A549 (cell line): ENCODE results near the gene DAB2IP. TPM values are rescaled to one million over a fixed set of nuclear protein-coding genes. Genes with fewer than 3 reads are reported as not detected.

ENCODE experiments used
- ATAC-seq, 2 experiments: fragments of 200-7000 bp in 1 of 2; fragments of >200 bp in 1 of 2; cut with Nextera tagmentation in 1 of 2; cut with Tn5 transposase in 1 of 2; 3 replicates each; pipeline versions ENCODE4 v1.8.0 to v1.9.1; 2018 to 2020; ENCODE audit warnings: mild to moderate bottlenecking in 1 of 2, moderate library complexity in 1 of 2
- CTCF ChIA-PET: fragments of 300-600 bp; sonication (Branson Sonifier 250); formaldehyde crosslinking; extraction: SDS; loops from one replicate; lab custom pipeline; 2021; ENCODE audit warnings: antibody characterized with exemption, inconsistent platforms; lab: Yijun Ruan, JAX
- POLR2A ChIA-PET: fragments of 350-600 bp; formaldehyde crosslinking; extraction: SDS; loops from one replicate; lab custom pipeline; 2021; ENCODE audit warnings: antibody characterized with exemption, inconsistent platforms; lab: Yijun Ruan, JAX
- DNase-seq, 2 experiments: peaks; one replicate each; pipeline versions ENCODE4 v3.0.0 to v3.0.0-alpha.2; 2011 to 2016; ENCODE audit warnings: low read depth in 1 of 2, low spot score in 1 of 2
- FAIRE-seq: peaks from 2 replicates; lab custom pipeline; 2011; peaks lifted over from hg19 to GRCh38; lab: Jason Lieb, UNC
- H3K27ac ChIP-seq, 2 experiments: fragments of >200 bp; sonication (Bioruptor Twin); formaldehyde crosslinking; 3 replicates each; pipeline ENCODE4 v1.5.1; 2016 to 2017
- H3K4me1 ChIP-seq: fragments of >200 bp; sonication (Bioruptor Twin); formaldehyde crosslinking; 3 replicates; pipeline ENCODE4 v1.6.1; 2016
- H3K4me2 ChIP-seq: fragments of >200 bp; sonication (Bioruptor Twin); formaldehyde crosslinking; 3 replicates; pipeline ENCODE4 v1.6.1; 2016
- H3K4me3 ChIP-seq: fragments of >200 bp; sonication (Bioruptor Twin); formaldehyde crosslinking; 3 replicates; pipeline ENCODE4 v1.5.1; 2016
- H3K9me3 ChIP-seq: fragments of >200 bp; sonication (Bioruptor Twin); formaldehyde crosslinking; 3 replicates; pipeline ENCODE4 v1.6.1; 2016
- CBX2 ChIP-seq: fragments of 200-600 bp; sonication (generic); IDR thresholded peaks from 2 replicates; pipeline ENCODE4 v1.6.1; 2016; ENCODE audit warnings: low read depth, mild to moderate bottlenecking, borderline replicate concordance
- CBX8 ChIP-seq: fragments of 200-600 bp; sonication (generic); IDR thresholded peaks from 2 replicates; pipeline ENCODE4 v1.6.1; 2016
- CHD2 ChIP-seq: fragments of 150-350 bp; IDR thresholded peaks from 2 replicates; pipeline ENCODE4 v1.6.1; 2014; ENCODE audit warnings: low read length; ENCODE audit not compliant: partially characterized antibody
- CTCF ChIP-seq: fragments of >200 bp; sonication (Bioruptor Twin); formaldehyde crosslinking; IDR thresholded peaks from 3 replicates; pipeline ENCODE4 v1.5.1; 2016
- EHF ChIP-seq: fragments of 250-450 bp; sonication (Bioruptor Pico); IDR thresholded peaks from 2 replicates; pipeline ENCODE4 v1.5.0; 2020; ENCODE audit warnings: mild to moderate bottlenecking
- ELK1 ChIP-seq: fragments of 150-350 bp; IDR thresholded peaks from 2 replicates; pipeline ENCODE4 v1.6.1; 2014; ENCODE audit warnings: low read depth, mild to moderate bottlenecking, low read length
- EP300 ChIP-seq, 2 experiments: fragments of >200 bp; sonication (Bioruptor Twin); formaldehyde crosslinking; IDR thresholded peaks; 2 replicates in 1 of 2; 3 replicates in 1 of 2; pipeline ENCODE4 v1.6.1; 2016 to 2017
- ESRRA ChIP-seq: fragments of 150-350 bp; IDR thresholded peaks from 2 replicates; pipeline ENCODE4 v1.6.1; 2014; ENCODE audit warnings: mild to moderate bottlenecking, low read length, borderline replicate concordance
- FOSB ChIP-seq: fragments of 250-450 bp; sonication (Bioruptor Pico); IDR thresholded peaks from 2 replicates; pipeline ENCODE4 v1.5.0; 2020; ENCODE audit warnings: mild to moderate bottlenecking, moderate library complexity
- FOSL2 ChIP-seq, 2 experiments: fragments of 450-650 bp in 1 of 2; fragments of >200 bp in 1 of 2; sonication (Bioruptor Twin) in 1 of 2; formaldehyde crosslinking; IDR thresholded peaks; 2 replicates each; pipeline versions ENCODE4 v1.5.0 to v1.6.1; 2016 to 2020; ENCODE audit warnings: mild to moderate bottlenecking in 1 of 2, moderate library complexity in 1 of 2
- FOXS1 ChIP-seq: fragments of 250-450 bp; sonication (Bioruptor Pico); IDR thresholded peaks from 2 replicates; pipeline ENCODE4 v1.5.0; 2020; ENCODE audit warnings: mild to moderate bottlenecking, moderate library complexity
- HES2 ChIP-seq: fragments of >200 bp; sonication (Bioruptor Twin); formaldehyde crosslinking; IDR thresholded peaks from 2 replicates; pipeline ENCODE4 v1.6.1; 2016
- HEYL ChIP-seq: fragments of 250-450 bp; sonication (Bioruptor Pico); IDR thresholded peaks from 2 replicates; pipeline ENCODE4 v1.8.0; 2021; ENCODE audit warnings: mild to moderate bottlenecking, moderate library complexity
- KDM5A ChIP-seq: fragments of 200-600 bp; sonication (generic); IDR thresholded peaks from 2 replicates; pipeline ENCODE4 v1.6.1; 2016; ENCODE audit warnings: antibody characterized with exemption, mild to moderate bottlenecking
- MAZ ChIP-seq: fragments of 150-350 bp; IDR thresholded peaks from 2 replicates; pipeline ENCODE4 v1.6.1; 2014; ENCODE audit warnings: antibody characterized with exemption, low read depth, low read length, borderline replicate concordance
- NR3C1 ChIP-seq: fragments of >200 bp; sonication (Bioruptor Twin); formaldehyde crosslinking; IDR thresholded peaks from 3 replicates; pipeline ENCODE4 v1.6.1; 2017
- PHF8 ChIP-seq: fragments of 200-600 bp; sonication (generic); IDR thresholded peaks from 2 replicates; pipeline ENCODE4 v1.6.1; 2016; ENCODE audit warnings: low read depth, mild to moderate bottlenecking, antibody characterized with exemption, moderate library complexity, borderline replicate concordance
- RFX5 ChIP-seq: fragments of 450-650 bp; IDR thresholded peaks from 2 replicates; pipeline ENCODE4 v1.7.1; 2014; ENCODE audit warnings: antibody characterized with exemption, mild to moderate bottlenecking, moderate library complexity
- RNF2 ChIP-seq: fragments of 200-600 bp; sonication (generic); IDR thresholded peaks from 2 replicates; pipeline ENCODE4 v1.6.1; 2016; ENCODE audit warnings: low read depth, mild to moderate bottlenecking, antibody characterized with exemption, moderate library complexity, borderline replicate concordance
- SREBF2 ChIP-seq: fragments of 450-650 bp; IDR thresholded peaks from 2 replicates; pipeline ENCODE4 v1.6.1; 2014; ENCODE audit warnings: mild to moderate bottlenecking, moderate library complexity
- ZFP36 ChIP-seq: fragments of 450-650 bp; IDR thresholded peaks from 2 replicates; pipeline ENCODE4 v1.6.1; 2014; ENCODE audit warnings: borderline replicate concordance; ENCODE audit not compliant: partially characterized antibody
- ZNF302 ChIP-seq: fragments of 250-450 bp; sonication (Bioruptor Pico); IDR thresholded peaks from 2 replicates; pipeline ENCODE4 v1.9.0; 2021; ENCODE audit warnings: inconsistent platforms, mild to moderate bottlenecking, moderate library complexity
- ZSCAN20 ChIP-seq: fragments of 250-450 bp; sonication (Bioruptor Pico); IDR thresholded peaks from 2 replicates; pipeline ENCODE4 v1.8.0; 2022; ENCODE audit warnings: mild to moderate bottlenecking, moderate library complexity
- WGBS: methylation state at CpG from one replicate; pipeline ENCODE4 v1.1.6; 2017; ENCODE audit errors: missing lambda C conversion rate; 5-methylcytosine and 5-hydroxymethylcytosine counted together
- polyA plus RNA-seq, 4 experiments: library from polyadenylated mRNA; depleted of rRNA in 3 of 4; stranded (reverse); fragments of >200 nt; fragmentation: RNase III in 1 of 4; extraction: RNeasy Plus Mini Kit Qiagen cat#74134 plus additional on column Dnase treatment in 1 of 4; gene quantifications; 2 replicates in 3 of 4; 3 replicates in 1 of 4; pipeline ENCODE4 v1.2.3, GENCODE V29; 2011 to 2017

The DAB2IP gene
- polyA plus RNA-seq, 2 of the 4 experiments (the other 2 are of a cell fraction): 9.7 to 13.9 TPM

- Histone ChIP-seq H3K4me3 (no peak overlapping the region), H3K4me2 (no peak overlapping the region), H3K4me1 (no peaks in the 10 kb centered on the region)
- ATAC-seq (no peak), DNase-seq (no peak), FAIRE-seq (no peak)
- ChIA-PET CTCF (interaction anchor here (1.1 to 1.2 kb wide), 2 partner anchors 10 to 85 kb away, joined by 3 read pairs; no protein-coding TSS in a partner anchor), POLR2A (no interaction called here)
- WGBS: 92% methylated on average over 6 of the region's 6 CpGs
- TF ChIP-seq EP300 (IDR thresholded peaks at IDR 0.05) (no peak), SREBF2 (no peak), NR3C1 (no peak)
- TF ChIP-seq, all 56 proteins: peak for 0
- Histone ChIP-seq H3K27ac (no peak overlapping the region), H3K9me3 (no peaks in the 10 kb centered on the region)
Observed at GRCh38 chr9:121714075-121714705, 62.8 kb downstream of the DAB2IP start.

- ATAC-seq: no peak
- TF ChIP-seq EHF (CRISPR knock-in tag) (no peak), MAZ (no peak), FOXS1 (no peak), CBX8 (no peak), SREBF2 (no peak), RNF2 (no peak), HEYL (no peak), ESRRA (no peak), HES2 (no peak), NR3C1 (no peak), CBX2 (no peak), CTCF (no peak), ZNF302 (CRISPR knock-in tag) (no peak), PHF8 (no peak), CHD2 (no peak), ELK1 (no peak), ZSCAN20 (CRISPR knock-in tag) (no peak)
- peaks cover under 1% of the 10 kb centered on the region; the same call in 1 of the 3 replicates for H3K4me1 ChIP-seq
- no peak overlapping the region for H3K4me3 ChIP-seq
- 78% methylated on average over 5 of the region's 5 CpGs for WGBS
- no peaks in the 10 kb centered on the region for H3K9me3 ChIP-seq
- DNase-seq: no peak
- POLR2A ChIA-PET: no interaction called here
- FAIRE-seq: no peak
- CTCF ChIA-PET: interaction anchor here (1.1 kb wide), 1 partner anchor 86 kb away, joined by 3 read pairs; no protein-coding TSS in a partner anchor
- H3K27ac ChIP-seq: no peak overlapping the region
- no peak overlapping the region for H3K4me2 ChIP-seq
Observed at GRCh38 chr9:121714873-121715272, 63.4 kb downstream of the DAB2IP start.

- Histone ChIP-seq H3K4me1 (peaks cover 18% of the 10 kb centered on the region; the same call in 2 of the 3 replicates), H3K27ac (no peak overlapping the region), H3K4me2 (no peak overlapping the region), H3K9me3 (no peaks in the 10 kb centered on the region), H3K4me3 (no peak overlapping the region)
- no peak for FAIRE-seq
- ChIA-PET CTCF (interaction anchor here (1.3 to 1.7 kb wide), 3 partner anchors 15 to 19 kb away, joined by 3 to 4 read pairs (median 3); no protein-coding TSS in a partner anchor), POLR2A (no interaction called here)
- no peak for DNase-seq
- ATAC-seq: no peak
- 86% methylated on average over 18 of the region's 19 CpGs for WGBS
- no peak for TF ChIP-seq KDM5A
- TF ChIP-seq PHF8: no peak
- TF ChIP-seq ZSCAN20 (CRISPR knock-in tag): no peak
- no peak for TF ChIP-seq ZFP36
- no peak for TF ChIP-seq HEYL
- no peak for TF ChIP-seq FOSB (CRISPR knock-in tag)
- no peak for TF ChIP-seq CBX8
- TF ChIP-seq CTCF: no peak
- TF ChIP-seq ELK1: no peak
- no peak for TF ChIP-seq RFX5
- TF ChIP-seq EHF (CRISPR knock-in tag): no peak
- TF ChIP-seq FOSL2 (IDR thresholded peaks at IDR 0.05): no peak
- no peak for TF ChIP-seq FOSL2 (CRISPR knock-in tag; IDR thresholded peaks at IDR 0.05)
Observed at GRCh38 chr9:121717141-121717991, 65.9 kb downstream of the DAB2IP start.
